IMR-90 (cell line): Measurements from ENCODE around the gene CXorf65. TPM values are rescaled to one million over a fixed set of nuclear protein-coding genes. Genes with fewer than 3 reads are reported as not detected.
A peak's percentile ranks its signal among the peaks of the same experiment; 100 is the strongest.

Experiments
- ATAC-seq: fragments of 200-7000 bp; cut with Tn5 transposase; 2 replicates; pipeline ENCODE4 v1.9.1; 2020; ENCODE audit warnings: low read depth, mild to moderate bottlenecking, moderate library complexity
- Bru-seq: library from RNA; stranded (reverse); fragments of 400-500 nt; gene quantifications from one replicate; lab custom pipeline; 2021; lab: Mats Ljungman, UMichigan
- BruChase-seq, 2 experiments: library from RNA; stranded (reverse); fragments of 400-500 nt; gene quantifications; one replicate each; lab custom pipeline; 2021; lab: Mats Ljungman, UMichigan
- BruUV-seq: library from RNA; stranded (reverse); fragments of 400-500 nt; replicated peaks from 2 replicates; lab custom pipeline; 2021; lab: Mats Ljungman, UMichigan
- CTCF ChIA-PET: fragments of 300-600 bp; formaldehyde crosslinking; extraction: SDS; loops from one replicate; lab custom pipeline; 2021; ENCODE audit warnings: antibody characterized with exemption; lab: Yijun Ruan, JAX
- POLR2A ChIA-PET: fragments of 300-600 bp; sonication (Branson Sonifier 250); formaldehyde crosslinking; loops from one replicate; lab custom pipeline; 2022; ENCODE audit warnings: antibody characterized with exemption; ENCODE audit not compliant: unreplicated experiment; lab: Charles Lee
- DNase-seq: peaks from one replicate; pipeline ENCODE4 v3.0.0; 2013
- H2AFZ ChIP-seq: replicated peaks from 2 replicates; pipeline ENCODE3; 2013; ENCODE audit warnings: low read length, mild to moderate bottlenecking; ENCODE audit not compliant: poor library complexity
- H2AK5ac ChIP-seq: 2 replicates; pipeline ENCODE4 v1.6.1; 2013; ENCODE audit warnings: low read depth, low read length, inconsistent platforms
- H2AK9ac ChIP-seq: replicated peaks from 2 replicates; pipeline ENCODE3; 2013; ENCODE audit warnings: mild to moderate bottlenecking, low read depth, low read length, moderate library complexity; ENCODE audit not compliant: poor library complexity
- H2BK120ac ChIP-seq: 2 replicates; pipeline ENCODE4 v1.6.1; 2013; ENCODE audit warnings: low read depth, low read length, inconsistent platforms
- H2BK15ac ChIP-seq: 3 replicates; pipeline ENCODE4 v1.6.1; 2013; ENCODE audit warnings: low read depth, low read length, inconsistent platforms
- H2BK20ac ChIP-seq: 2 replicates; pipeline ENCODE4 v1.6.1; 2013; ENCODE audit warnings: low read depth, mild to moderate bottlenecking, inconsistent platforms, low read length, moderate library complexity
- H2BK5ac ChIP-seq: 2 replicates; pipeline ENCODE4 v1.6.1; 2013; ENCODE audit warnings: mild to moderate bottlenecking, low read depth, low read length, inconsistent platforms; ENCODE audit not compliant: poor library complexity, severe bottlenecking
- H3K14ac ChIP-seq: replicated peaks from 2 replicates; pipeline ENCODE4 v1.6.1; 2013; ENCODE audit warnings: low read depth, low read length, inconsistent platforms
- H3K18ac ChIP-seq: 2 replicates; pipeline ENCODE4 v1.6.1; 2013; ENCODE audit warnings: low read depth, low read length, control low read depth
- H3K23ac ChIP-seq: 2 replicates; pipeline ENCODE4 v1.6.1; 2013; ENCODE audit warnings: low read depth, low read length, inconsistent platforms
- H3K27ac ChIP-seq: 2 replicates; pipeline ENCODE4 v1.5.1; 2013; ENCODE audit warnings: mild to moderate bottlenecking, control low read depth, low read length; ENCODE audit not compliant: insufficient read depth
- H3K27me3 ChIP-seq: 2 replicates; pipeline ENCODE4 v1.6.1; 2013; ENCODE audit warnings: low read length; ENCODE audit not compliant: control insufficient read depth, insufficient read depth
- H3K36me3 ChIP-seq: 2 replicates; pipeline ENCODE4 v1.6.1; 2013; ENCODE audit warnings: low read length, mixed read lengths; ENCODE audit not compliant: control insufficient read depth, insufficient read depth
- H3K4ac ChIP-seq: 2 replicates; pipeline ENCODE4 v1.6.1; 2013; ENCODE audit warnings: low read depth, low read length, inconsistent platforms
- H3K4me1 ChIP-seq: 2 replicates; pipeline ENCODE4 v1.6.1; 2013; ENCODE audit warnings: low read length, mixed read lengths; ENCODE audit not compliant: control insufficient read depth, insufficient read depth
- H3K4me2 ChIP-seq: 2 replicates; pipeline ENCODE4 v1.6.1; 2013; ENCODE audit warnings: low read depth, mild to moderate bottlenecking, control low read depth, low read length, moderate library complexity
- H3K4me3 ChIP-seq: 2 replicates; pipeline ENCODE4 v1.5.1; 2013; ENCODE audit warnings: low read depth, mild to moderate bottlenecking, control low read depth, low read length, moderate library complexity; ENCODE audit not compliant: insufficient read depth
- H3K56ac ChIP-seq: 2 replicates; pipeline ENCODE4 v1.6.1; 2013; ENCODE audit warnings: low read length, inconsistent platforms; ENCODE audit not compliant: insufficient read depth; ENCODE audit errors: extremely low read depth
- H3K79me1 ChIP-seq, 2 experiments: 2 replicates each; pipeline ENCODE4 v1.6.1; 2013; ENCODE audit warnings: low read length in 2 of 2, inconsistent platforms in 1 of 2, low read depth in 1 of 2
- H3K9ac ChIP-seq: 2 replicates; pipeline ENCODE4 v1.6.1; 2013; ENCODE audit warnings: low read depth, low read length, control low read depth
- H3K9me1 ChIP-seq: 2 replicates; pipeline ENCODE4 v1.6.1; 2013; ENCODE audit warnings: low read length, inconsistent platforms; ENCODE audit not compliant: insufficient read depth
- H3K9me3 ChIP-seq: 2 replicates; pipeline ENCODE4 v1.6.1; 2013; ENCODE audit warnings: low read length; ENCODE audit not compliant: control insufficient read depth, insufficient read depth
- H4K20me1 ChIP-seq: 2 replicates; pipeline ENCODE4 v1.6.1; 2013; ENCODE audit warnings: low read length, inconsistent platforms; ENCODE audit not compliant: insufficient read depth
- H4K5ac ChIP-seq: 2 replicates; pipeline ENCODE4 v1.6.1; 2013; ENCODE audit warnings: mild to moderate bottlenecking, low read depth, low read length, control low read depth
- H4K8ac ChIP-seq, 2 experiments: 2 replicates each; pipeline ENCODE4 v1.6.1; 2013; ENCODE audit warnings: low read depth in 2 of 2, low read length in 2 of 2, control low read depth in 1 of 2, inconsistent platforms in 1 of 2
- H4K91ac ChIP-seq: 2 replicates; pipeline ENCODE4 v1.6.1; 2013; ENCODE audit warnings: low read depth, low read length, inconsistent platforms; ENCODE audit not compliant: insufficient read depth
- BHLHE40 ChIP-seq: fragments of 150-350 bp; IDR thresholded peaks from 2 replicates; pipeline ENCODE4 v1.6.1; 2016; ENCODE audit warnings: mild to moderate bottlenecking, low read depth, low read length
- CEBPB ChIP-seq: IDR thresholded peaks from 2 replicates; pipeline ENCODE4 v1.6.1; 2012; ENCODE audit warnings: low read depth, low read length, improper control_type of control experiment
- CTCF ChIP-seq: conservative IDR thresholded peaks from 2 replicates; pipeline ENCODE4 v1.5.1; 2012; ENCODE audit warnings: mild to moderate bottlenecking, low read depth, low read length, improper control_type of control experiment
- ELK1 ChIP-seq: fragments of 150-350 bp; IDR thresholded peaks from 2 replicates; pipeline ENCODE4 v1.6.1; 2016; ENCODE audit warnings: low read depth, mild to moderate bottlenecking, low read length, moderate library complexity, borderline replicate concordance
- FOS ChIP-seq: fragments of 150-350 bp; IDR thresholded peaks from 2 replicates; pipeline ENCODE4 v1.6.1; 2016; ENCODE audit warnings: low read depth, low read length
- MAFK ChIP-seq: IDR thresholded peaks from 2 replicates; pipeline ENCODE4 v1.6.1; 2012; ENCODE audit warnings: low read depth, low read length, improper control_type of control experiment
- MAZ ChIP-seq: IDR thresholded peaks from 2 replicates; pipeline ENCODE4 v1.6.1; 2012; ENCODE audit warnings: low read depth, mild to moderate bottlenecking, low read length, improper control_type of control experiment, moderate library complexity, borderline replicate concordance
- NFE2L2 ChIP-seq: fragments of 150-350 bp; IDR thresholded peaks from 2 replicates; pipeline ENCODE4 v1.6.1; 2016; ENCODE audit warnings: low read depth, mild to moderate bottlenecking, low read length
- POLR2A ChIP-seq: IDR thresholded peaks from 2 replicates; pipeline ENCODE4 v1.6.1; 2012; ENCODE audit warnings: mild to moderate bottlenecking, low read depth, low read length
- RAD21 ChIP-seq: IDR thresholded peaks from 2 replicates; pipeline ENCODE4 v1.6.1; 2012; ENCODE audit warnings: low read length, improper control_type of control experiment
- RCOR1 ChIP-seq: IDR thresholded peaks from 2 replicates; pipeline ENCODE4 v1.6.1; 2012; ENCODE audit warnings: mild to moderate bottlenecking, low read length, improper control_type of control experiment; ENCODE audit not compliant: insufficient replicate concordance
- SMC3 ChIP-seq: fragments of 150-350 bp; IDR thresholded peaks from 2 replicates; pipeline ENCODE4 v1.6.1; 2016; ENCODE audit warnings: low read depth, mild to moderate bottlenecking, antibody characterized with exemption, low read length, moderate library complexity
- USF2 ChIP-seq: fragments of 150-350 bp; IDR thresholded peaks from 2 replicates; pipeline ENCODE4 v1.6.1; 2017; ENCODE audit warnings: mild to moderate bottlenecking, antibody characterized with exemption, low read length, low read depth
- WGBS, 2 experiments: methylation state at CpG; one replicate each; pipeline versions ENCODE4 v1.1.5 to v1.1.7; 2013; ENCODE audit warnings: missing lambda C conversion rate in 2 of 2; ENCODE audit not compliant: insufficient read length in 1 of 2; ENCODE audit errors: extremely low coverage in 2 of 2; 5-methylcytosine and 5-hydroxymethylcytosine counted together
- dilution Hi-C: fragments of 300-500 bp; cut with HindIII; formaldehyde crosslinking; loops from one replicate; pipeline ENCODE4 v1.14.3; 2018; ENCODE audit warnings: low sequenced_read_pairs; ENCODE audit not compliant: unreplicated experiment
- in situ Hi-C: fragments of 300-500 bp; cut with MboI; formaldehyde crosslinking; loops from 3 replicates; pipeline ENCODE4 v1.14.3; 2019; ENCODE audit warnings: low sequenced_read_pairs, inconsistent platforms, mixed read lengths
- intact Hi-C: fragments of 100-400 bp; cut with micrococcal nuclease; formaldehyde crosslinking; loops from 2 replicates; pipeline ENCODE4 v1.10.0; 2022
- long read RNA-seq: library from polyadenylated mRNA; unstranded; transcript quantifications from one replicate; pipeline ENCODE4 v2.0.0, GENCODE V29; 2021; ENCODE audit not compliant: unreplicated experiment
- polyA plus RNA-seq, 3 experiments: library from polyadenylated mRNA; depleted of rRNA; stranded (reverse); fragments of >200 nt; gene quantifications; 2 replicates each; pipeline ENCODE4 v1.2.3, GENCODE V29; 2012; ENCODE audit warnings: low replicate concordance in 1 of 3
- total RNA-seq: library from RNA; depleted of rRNA; stranded (reverse); fragments of >200 nt; gene quantifications from 2 replicates; pipeline ENCODE4 v1.2.3, GENCODE V29; 2012; rRNA removed

The CXorf65 gene
- total RNA-seq (not detected in 2 replicates), polyA plus RNA-seq (2012; rRNA removed) (not detected in 2 replicates), Bru-seq, nascent RNA (not detected), BruChase-seq, experiment 1, labeled RNA remaining after a 6-hour chase (not detected), BruChase-seq, experiment 2, labeled RNA remaining after a 2-hour chase (not detected)
- polyA plus RNA-seq (2012; cell fraction: cytosol; rRNA removed): not detected in 2 replicates
- polyA plus RNA-seq (2012; cell fraction: nucleus; rRNA removed; ENCODE audit: low replicate concordance): not detected in 2 replicates
- long read RNA-seq: 0 reads

DNA sequence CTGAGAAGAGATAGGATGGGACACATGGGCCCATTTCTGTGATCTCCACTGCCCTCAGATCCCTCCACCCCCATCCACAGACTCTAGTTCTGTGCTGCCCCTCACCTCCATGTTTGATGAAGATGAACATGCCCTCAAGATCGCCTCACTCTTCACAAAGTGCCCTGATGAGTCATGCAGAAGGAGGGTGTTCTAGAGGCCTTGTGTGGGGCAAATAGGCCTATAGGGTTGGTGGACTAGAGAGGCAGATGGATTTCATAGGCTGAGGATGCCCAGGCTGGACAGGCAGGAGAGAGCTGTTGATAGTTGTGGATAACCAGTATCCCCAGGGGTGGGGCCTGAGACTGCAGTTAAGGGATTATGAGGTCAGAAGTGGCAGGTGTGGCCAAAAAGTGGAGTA lies at the start of gene CXorf65:
Gene CXorf65 (minus strand): TSS at position 314 of the 400 bp plus-strand sequence. CDS start 184 bp downstream, at position 130.
- TF ChIP-seq USF2 (no peak), ELK1 (no peak), BHLHE40 (no peak), MAFK (no peak), POLR2A (no peak), CEBPB (no peak), MAZ (no peak), CTCF (no peak), SMC3 (no peak), NFE2L2 (no peak), FOS (no peak), RCOR1 (no peak), RAD21 (no peak)
- ChIA-PET CTCF (no interaction called here), POLR2A (no interaction called here)
- H3K27me3 ChIP-seq: peaks cover 15% of the 10 kb centered on the region
- H3K9ac ChIP-seq: no peak within 1 kb of the TSS
- H2AK5ac ChIP-seq: no peak within 1 kb of the TSS
- intact Hi-C loops: no loop called here
- no peak within 1 kb of the TSS for H3K4me3 ChIP-seq
- no peak within 1 kb of the TSS for H2BK15ac ChIP-seq
- no peak for DNase-seq
- H4K91ac ChIP-seq: no peak within 1 kb of the TSS
- in situ Hi-C loops: no loop called here
- no peak within 1 kb of the TSS for H2BK20ac ChIP-seq
- no peak within 1 kb of the TSS for H2AFZ ChIP-seq
- no TSS peak for BruUV-seq
- H3K9me1 ChIP-seq: no peaks in the 10 kb centered on the region
- H3K4ac ChIP-seq: no peak within 1 kb of the TSS
- no peak within 1 kb of the TSS for H4K8ac ChIP-seq
- H3K27ac ChIP-seq: no peak within 1 kb of the TSS
- H4K20me1 ChIP-seq: no peaks in the 10 kb centered on the region
- ATAC-seq: no peak
- H3K36me3 ChIP-seq: no peaks in the 10 kb centered on the region
- no peak within 1 kb of the TSS for H3K56ac ChIP-seq
- dilution Hi-C loops: no loop called here
- no peak within 1 kb of the TSS for H3K18ac ChIP-seq
- no peaks in the 10 kb centered on the region for H3K4me1 ChIP-seq
- H3K23ac ChIP-seq: no peak within 1 kb of the TSS
- no CpG with 5 or more reads among the region's 1 CpG for WGBS, 2 experiments
- H3K79me1 ChIP-seq: no peaks in the 10 kb centered on the region
- H3K9me3 ChIP-seq: no peaks in the 10 kb centered on the region
- H3K4me2 ChIP-seq: no peak within 1 kb of the TSS
- H2BK120ac ChIP-seq: no peak within 1 kb of the TSS
- H2AK9ac ChIP-seq: peak within 1 kb of the TSS; percentile 42
- H3K14ac ChIP-seq: no peak within 1 kb of the TSS
- H2BK5ac ChIP-seq: no peak within 1 kb of the TSS
- H4K5ac ChIP-seq: no peak within 1 kb of the TSS
